Measurements from ENCODE around the gene CPA3.

Gene CPA3, protein sequence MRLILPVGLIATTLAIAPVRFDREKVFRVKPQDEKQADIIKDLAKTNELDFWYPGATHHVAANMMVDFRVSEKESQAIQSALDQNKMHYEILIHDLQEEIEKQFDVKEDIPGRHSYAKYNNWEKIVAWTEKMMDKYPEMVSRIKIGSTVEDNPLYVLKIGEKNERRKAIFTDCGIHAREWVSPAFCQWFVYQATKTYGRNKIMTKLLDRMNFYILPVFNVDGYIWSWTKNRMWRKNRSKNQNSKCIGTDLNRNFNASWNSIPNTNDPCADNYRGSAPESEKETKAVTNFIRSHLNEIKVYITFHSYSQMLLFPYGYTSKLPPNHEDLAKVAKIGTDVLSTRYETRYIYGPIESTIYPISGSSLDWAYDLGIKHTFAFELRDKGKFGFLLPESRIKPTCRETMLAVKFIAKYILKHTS

DNA sequence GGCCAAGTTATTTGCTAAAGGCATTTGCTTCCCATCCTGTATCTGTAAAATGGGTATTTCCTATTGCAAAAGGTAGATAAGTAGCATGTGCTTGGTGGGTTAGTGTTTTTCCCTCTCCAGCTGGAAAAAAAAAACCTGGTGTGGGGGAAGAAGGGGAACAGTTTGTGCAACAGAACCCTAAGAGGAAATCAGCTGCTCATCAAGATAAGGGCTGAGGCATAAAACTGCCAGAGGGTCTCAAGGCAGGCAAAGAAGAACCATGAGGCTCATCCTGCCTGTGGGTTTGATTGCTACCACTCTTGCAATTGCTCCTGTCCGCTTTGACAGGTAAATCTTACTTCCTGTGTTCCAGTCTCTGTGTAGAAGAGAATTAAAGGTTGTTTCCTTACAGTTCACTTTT, at the start of gene CPA3:
Gene CPA3 (plus strand): TSS at position 248 of the 400 bp plus-strand sequence. CDS start 12 bp downstream, at position 260.
- no peak for DNase-seq

DNA sequence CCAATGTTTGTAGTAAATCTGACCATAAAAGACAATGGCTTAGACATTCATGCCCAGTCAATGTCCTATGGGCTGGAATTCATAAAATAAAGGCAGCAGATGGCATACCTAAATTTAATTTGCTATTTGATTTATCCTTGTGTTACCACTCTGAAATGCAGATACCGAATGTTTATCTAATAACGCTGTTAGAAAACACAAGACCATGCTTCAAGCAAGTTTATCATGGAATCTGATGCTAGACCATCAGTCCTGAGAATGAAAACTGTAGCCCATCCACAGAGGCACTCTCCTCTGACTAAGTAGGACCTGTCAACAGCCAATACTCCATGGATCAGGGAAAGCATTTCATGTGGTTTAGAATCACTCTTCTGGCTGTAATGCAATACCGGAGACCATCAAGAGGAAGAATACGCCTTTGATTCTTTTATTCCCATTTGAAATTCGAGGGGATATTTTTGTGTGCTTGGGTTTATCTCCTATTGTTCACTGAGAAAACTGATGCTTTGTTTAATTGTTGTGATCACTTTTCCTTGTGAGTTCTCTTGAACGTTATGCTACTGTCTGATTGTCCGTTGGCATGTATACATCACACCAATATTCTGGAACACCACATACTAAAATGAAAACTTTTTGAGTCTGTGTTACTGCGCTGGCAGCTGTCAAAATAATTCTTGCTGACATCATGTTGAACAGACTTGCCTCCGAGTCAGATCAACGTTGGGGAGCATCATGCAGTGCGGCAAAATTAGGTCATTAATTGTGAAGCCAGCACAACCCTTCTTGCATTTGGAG, 49.6 kb upstream of the CPA3 start:
- no peak for DNase-seq

DNA sequence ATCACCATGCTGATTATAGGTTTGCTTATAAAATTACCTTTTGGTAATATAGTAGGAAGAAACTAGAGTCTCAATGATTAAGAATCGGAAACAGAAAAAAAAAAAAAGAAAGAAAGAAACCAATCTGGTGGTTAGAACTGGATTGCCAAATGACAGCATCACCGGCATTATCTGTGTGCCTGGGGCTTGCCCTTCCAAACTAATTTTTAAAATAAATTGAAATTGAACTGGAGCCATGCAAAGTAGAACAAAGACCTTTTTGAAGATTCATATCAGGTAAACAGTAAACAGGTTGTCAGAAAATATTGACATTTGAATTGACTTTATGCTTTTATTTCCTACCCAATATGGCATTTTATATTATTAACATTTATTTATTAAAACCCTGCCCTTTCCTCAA, 48.7 kb upstream of the CPA3 start:
- no peak for DNase-seq

DNA sequence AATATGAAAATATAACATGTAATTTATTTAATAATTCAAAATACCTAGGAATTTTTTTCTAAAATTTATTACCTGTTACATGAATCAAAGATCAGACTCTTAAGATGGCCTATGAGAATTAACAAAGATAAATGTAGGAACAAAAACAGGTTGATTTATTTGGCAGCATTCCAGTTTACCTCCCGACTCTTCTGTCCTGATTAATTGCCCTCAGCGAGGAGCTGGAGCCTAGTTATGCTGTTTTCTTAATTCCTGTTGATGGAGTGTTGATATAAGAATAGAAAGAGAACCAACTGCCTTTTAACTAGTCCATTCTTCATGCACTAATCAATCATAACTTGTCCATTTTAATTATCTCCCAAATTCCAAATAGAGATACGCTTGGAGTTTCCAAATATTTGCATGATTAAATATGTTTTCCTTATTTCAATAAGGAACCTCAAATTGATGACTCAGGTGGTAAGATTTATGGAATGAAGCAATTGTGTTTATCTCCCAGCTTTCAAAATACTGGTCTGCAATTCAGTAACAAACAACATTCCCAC, 48.0 kb upstream of the CPA3 start:
- DNase-seq, result no peak

DNA sequence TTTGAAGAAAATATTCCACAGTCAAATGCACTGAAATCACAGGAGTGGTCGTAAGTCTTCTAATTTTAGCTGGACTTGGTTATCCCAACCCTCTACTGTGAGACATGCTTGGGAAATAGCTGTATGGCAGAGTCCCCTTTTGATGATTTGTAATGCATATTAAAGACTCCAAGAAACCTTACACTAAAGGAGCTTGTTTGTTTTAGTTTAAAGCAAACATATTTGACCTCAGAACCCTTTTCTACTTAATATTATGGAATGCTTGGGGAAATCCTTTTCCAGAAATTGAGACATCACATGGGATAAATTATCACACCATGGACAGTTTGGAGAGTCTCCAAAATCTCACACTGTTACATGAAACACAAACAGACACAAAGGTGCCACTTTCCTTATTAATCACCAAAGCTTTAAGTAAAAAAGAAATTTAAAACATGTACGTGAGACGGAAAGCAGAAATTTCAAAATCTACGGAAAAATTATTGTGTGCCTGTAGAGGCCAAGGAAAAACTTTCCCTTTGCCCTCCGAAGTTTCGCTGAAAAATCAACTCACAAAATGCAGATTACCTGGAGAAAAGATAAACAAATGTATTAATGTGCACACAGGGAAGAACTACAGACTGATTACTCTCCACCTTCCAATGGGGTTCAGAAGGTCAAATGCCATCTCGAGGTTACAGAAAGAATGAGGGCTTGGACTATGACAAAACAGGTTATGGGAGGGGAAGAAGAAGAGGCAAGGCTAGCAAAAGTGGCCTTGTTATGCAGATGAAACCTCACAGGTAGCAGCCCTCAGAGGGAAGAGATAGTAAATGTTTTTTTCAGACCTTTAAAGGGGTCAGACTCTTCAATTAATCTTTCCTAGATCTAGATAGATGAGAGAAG, 44.5 kb upstream of the CPA3 start:
- no peak for DNase-seq

DNA sequence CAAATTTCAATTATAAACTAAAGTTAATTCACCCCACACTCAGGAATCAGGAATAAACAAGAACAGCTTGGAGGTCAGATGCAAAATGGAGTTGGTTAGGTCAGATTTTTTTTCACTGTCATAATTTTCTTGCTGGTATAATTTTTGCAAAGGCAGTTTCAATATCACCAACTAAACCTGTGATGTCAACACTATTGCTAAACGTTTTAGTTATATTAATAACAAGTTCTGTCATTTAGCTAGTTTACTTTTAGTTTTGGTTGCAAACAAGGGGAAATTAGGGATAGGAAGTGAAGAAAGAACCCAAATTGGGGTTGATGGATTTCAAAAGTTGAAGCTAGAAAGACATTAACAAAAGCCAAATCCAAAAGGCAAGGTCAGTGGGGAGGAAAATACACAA, 42.1 kb upstream of the CPA3 start:
- no peak for DNase-seq

DNA sequence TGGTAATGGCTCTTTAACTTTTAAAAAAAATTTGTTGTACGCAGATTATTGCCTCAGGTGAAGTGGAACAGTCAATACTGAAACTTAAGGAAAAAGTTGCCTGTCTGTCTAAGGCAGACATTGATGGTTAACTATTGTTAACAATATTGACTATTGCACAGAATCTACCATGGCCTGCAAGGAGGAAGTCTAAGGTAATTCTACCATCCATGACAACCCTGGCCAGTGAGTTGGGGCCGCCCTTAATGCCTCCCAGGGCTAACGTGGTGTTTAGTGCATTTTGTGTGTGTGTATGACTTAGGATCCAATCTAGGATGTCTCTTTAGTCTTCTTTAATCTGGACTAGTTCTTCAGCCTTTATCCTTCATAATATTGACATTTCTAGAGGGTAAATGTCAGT, 39.6 kb upstream of the CPA3 start:
- no peak for DNase-seq

DNA sequence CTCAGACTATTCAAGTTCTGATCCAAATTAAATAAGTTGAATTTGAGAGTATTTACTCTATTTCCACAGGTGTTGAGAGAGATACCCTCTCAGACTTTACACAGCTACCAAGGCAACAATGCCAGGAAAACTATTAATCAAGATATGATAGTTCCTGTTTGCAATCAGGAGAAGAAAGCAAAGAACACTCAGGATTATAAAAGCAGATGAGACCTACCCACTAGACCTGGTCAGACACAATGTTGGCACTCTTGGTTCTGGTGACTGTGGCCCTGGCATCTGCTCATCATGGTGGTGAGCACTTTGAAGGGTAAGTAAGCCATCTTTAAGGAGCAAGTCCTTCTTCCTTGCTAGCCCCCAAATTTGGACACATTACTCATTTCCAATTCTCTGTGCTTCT, 37.5 kb upstream of the CPA3 start, which contains the start of gene CPB1:
Gene CPB1 (plus strand): TSS at position 227 of the 400 bp plus-strand sequence. CDS start 13 bp downstream, at position 240.
- DNase-seq, result no peak

DNA sequence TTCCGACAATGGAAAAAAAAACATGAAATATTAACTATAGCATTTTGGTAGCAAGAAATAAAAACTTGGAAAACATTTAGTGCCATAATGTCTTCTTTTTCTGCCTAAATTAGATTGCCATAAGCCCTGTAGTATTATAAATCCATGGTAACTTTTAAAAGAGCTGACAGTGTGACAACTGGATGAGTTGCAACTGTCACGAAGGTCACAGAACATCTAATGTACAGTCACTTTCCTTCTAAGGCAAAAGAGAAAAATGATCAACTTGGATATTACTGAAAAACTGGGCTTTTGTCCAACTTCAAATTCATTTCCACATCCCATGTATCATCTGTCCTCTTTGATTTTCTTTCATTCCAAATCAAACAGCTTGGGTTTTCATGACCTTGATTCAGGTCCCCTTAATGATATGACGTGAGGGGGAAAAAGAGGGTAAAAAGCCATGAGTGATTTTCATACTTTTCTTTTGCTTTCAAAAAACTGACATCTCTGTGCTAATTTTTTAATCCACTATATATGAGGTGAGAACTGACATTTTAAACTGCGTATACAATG, 36.9 kb upstream of the CPA3 start:
- DNase-seq, result no peak

DNA sequence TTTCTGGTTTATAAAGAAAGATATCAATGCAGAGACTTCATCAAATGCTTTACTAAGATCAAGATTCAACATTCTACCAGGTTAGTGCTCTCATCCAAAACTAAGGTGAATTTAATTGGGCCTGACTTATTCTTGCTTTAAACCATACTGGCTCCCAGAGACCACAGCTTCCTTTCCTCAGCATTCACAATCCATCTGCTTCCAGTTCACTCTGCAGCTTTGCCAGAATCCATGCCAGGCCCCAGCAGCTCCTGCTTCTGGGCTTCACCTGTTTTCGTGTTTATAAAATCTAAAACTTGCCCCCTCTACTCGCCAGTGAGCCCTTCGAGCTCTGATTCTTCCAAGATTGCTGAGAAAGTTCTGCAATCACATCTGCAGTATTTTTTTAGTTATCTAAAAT, 35.2 kb upstream of the CPA3 start:
- no peak for DNase-seq

DNA sequence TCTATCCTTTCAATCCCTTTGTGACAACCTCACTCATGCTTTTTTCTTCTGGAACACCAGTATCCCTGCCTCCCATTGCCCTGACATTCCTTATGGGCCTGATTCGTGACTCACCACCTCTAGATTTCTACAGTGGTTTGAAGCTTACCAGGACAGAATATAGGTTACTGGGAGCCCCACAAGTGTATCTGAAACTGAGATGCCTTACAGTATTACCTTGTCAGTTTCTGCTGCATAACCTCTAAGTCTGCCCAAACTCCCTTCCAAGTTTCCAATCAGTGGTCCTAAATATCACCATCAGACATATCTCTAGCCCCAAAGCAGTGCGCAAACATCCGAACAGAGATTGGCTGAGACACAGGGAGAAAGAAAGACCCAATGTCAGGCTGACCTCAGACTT, 31.9 kb upstream of the CPA3 start:
- no peak for DNase-seq

DNA sequence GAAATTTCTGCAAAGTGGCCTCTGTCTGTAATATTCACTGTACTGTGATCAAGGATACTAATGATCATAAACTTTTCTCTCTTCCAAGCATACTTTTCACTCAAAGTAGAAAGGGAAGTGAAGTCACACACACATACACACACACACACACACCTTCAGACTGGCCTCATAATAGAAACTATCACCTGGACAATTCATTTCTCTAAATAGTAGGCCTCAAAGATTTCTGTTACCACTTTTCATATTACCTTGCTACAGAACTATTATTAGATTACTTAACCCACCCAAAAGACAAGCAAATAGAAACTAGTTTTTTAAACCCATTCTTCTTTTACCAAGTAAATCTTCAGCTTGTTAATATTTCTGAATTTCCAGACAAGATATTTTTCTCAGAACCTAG, 25.3 kb upstream of the CPA3 start:
- no peak for DNase-seq

DNA sequence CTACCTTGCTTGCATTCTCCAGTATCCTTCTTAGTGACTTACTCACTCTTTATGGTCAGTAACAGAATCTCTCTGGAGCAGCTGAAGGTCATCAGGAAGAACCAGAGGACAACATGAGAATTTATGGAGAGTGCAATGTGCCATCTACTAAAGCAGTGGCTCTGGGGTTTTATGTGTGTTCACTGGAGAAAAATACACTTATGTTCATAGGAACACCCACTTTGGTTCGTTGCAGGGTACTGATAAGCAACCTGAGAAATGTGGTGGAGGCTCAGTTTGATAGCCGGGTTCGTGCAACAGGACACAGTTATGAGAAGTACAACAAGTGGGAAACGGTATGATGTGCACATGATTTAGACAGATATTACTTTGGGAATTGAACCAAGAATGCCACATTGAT, 24.6 kb upstream of the CPA3 start:
- DNase-seq, result no peak

DNA sequence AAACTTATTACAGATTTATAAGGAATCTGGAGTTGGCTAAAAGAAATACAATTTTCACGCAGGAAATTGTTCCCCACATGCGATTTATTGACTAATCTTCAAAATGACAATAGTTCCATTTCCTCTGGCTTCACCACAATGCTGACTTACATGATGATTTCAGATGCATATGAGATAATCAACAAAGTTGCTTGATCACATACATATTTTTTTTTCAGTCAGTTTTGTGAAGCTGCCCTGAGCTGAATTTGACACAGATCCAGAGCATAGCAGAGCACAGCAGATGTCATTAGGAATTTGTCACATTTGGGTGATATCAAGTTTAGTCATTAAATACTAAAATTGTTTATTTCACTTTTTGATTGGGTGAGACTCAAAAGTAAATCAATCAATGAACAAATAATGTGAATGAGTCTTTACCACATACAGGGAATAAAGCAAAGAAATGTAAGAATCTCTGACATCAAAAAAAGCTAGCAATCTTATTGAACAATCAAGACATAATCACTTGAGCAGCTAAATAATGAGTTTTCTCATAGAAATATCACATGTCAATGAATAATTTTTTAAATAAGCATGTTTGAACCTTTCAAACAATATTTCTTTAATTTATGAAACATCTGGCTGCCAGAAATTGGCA, 19.2 kb upstream of the CPA3 start:
- DNase-seq, result no peak

DNA sequence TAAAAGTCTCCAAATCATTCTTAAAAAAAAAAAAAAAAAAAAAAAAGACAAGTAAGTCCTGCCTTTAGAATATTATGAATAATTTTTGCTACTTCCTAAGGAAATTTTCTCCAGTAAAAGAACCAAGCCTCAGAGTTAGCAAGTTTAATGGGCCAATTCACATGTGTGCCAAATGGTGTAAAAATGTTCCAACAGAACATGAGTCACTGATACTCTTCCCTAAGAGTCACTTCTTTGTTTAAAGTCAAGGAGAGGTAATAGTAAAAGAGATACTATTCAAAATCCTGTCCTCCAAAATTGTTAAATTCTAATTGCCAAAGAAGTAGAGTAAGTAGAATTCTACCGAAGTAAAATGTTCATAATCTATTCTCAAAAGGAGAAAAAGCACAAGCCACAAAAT, 17.7 kb upstream of the CPA3 start:
- DNase-seq, result no peak

DNA sequence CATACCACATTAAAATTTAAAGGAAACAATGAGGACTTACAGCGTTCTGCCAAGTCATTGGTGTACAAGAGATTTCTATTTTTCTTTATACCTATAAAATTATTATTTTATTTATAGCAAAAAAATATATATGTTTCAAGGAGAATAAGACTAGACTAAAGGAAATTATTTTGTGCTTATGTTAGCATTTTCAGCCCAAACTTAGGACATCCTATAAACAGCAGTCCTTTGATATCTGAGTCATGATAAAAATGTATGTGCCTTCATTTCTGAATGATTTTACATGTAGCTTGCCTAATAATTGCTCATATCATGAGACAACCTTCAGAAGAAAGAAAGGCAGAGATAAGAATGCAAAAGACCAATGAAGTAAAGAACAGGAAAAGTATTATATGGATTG, 16.7 kb upstream of the CPA3 start:
- no peak for DNase-seq

DNA sequence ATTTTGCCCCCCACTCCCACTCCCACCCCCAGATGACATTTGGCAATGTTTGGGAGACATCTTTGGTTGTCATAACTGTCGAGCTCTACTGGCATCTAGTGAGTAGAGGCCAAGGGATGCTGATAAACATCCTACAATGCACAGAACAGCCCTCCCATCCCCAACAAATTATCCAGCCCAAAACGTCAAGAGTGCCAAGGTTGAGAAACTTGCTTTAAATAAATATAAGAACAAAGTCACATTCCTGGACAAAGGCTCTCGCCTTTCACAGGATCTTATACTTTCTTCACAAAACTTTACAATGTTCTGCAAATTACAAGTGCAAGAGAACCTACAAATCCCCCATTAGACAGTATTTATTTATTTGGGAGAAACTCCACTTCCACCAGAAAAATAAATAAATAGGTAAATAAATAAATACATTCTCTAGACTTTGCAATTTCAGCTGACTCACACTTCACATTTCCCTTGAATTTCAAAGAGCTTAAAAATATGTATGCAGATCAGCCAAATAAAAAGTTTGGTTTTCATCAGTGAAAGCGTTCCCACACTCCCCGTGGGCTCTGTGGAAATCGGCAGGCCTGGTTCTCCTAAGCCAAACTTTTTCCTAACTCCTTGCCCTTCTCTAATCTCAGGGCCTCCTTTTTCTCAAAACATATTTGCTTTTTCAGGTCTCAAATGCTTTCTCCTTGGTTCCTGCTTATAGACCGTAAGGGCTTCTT, 12.7 kb upstream of the CPA3 start:
- DNase-seq, result no peak

DNA sequence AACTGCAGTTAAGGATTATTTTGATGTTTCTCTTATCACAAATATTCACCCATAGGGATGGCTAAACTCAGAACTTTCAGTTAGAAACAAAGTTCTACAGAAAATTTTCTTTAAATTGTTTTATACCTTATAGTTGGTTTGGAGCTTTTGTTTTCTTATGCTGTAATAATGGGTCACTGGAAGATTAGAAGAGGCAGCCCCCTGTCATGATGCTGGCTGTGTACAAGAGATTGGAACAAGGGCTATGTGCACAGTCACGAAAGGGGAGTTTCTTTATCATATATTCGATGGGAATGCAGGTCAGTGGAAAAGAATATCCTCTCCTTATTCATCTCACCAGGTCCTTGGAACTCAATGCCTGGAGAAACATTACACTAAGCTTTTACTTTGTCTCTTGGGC, 12.0 kb upstream of the CPA3 start:
- DNase-seq, result no peak

DNA sequence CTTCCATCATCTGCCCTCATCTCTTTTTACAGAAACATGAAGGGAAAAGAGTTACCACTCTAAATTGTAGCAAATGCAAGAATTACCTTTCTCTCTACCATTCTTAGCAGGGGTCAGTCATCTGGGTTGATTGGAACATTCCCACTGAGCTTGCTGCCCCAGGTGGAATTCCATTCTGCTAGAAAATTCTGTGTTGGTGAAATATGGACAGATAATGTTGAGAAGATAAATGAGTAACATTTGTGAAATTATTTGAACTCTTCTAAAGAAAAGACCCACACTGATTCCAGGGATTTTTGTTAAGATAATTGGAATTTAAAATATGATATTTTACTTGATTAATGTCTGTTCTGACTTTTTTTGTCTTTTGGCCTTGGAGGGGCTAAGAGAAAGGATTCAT, 11.0 kb upstream of the CPA3 start:
- DNase-seq, result no peak

DNA sequence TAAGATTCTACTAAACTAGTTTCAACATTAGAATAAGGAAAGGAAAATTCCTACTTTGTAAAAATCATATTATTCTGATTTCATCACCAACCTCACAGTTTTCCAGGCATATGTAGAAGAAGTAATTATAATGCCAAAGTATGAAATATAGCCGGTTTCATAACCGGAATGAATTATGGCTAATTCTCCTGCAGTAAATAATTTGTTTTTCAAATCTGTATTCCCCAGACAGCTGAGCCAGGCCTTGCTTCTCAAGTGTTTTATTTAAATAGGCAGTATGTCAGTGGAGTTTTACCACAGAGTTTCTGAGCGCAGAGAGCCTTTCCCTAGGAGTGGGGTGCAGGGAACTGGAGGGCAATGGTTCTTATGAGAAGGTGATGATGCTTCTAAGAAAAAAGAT, 8.7 kb upstream of the CPA3 start:
- no peak for DNase-seq

DNA sequence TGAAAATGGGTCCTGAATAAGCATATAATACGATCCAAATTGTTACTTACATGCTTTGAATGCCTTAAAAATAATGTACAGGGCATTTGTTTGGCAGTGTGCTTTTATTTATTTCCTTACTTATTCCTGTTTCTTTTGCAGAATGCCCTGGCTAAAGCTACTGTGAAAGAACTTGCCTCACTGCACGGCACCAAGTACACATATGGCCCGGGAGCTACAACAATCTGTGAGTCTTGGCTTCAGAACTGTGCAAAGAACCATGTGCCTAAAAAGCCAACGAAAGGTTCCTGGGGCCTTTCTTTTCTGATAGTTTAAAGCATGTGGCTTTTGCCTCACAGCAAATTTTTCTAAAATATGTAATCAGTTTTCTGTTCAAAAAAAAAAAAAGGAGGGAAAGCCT, 7.8 kb upstream of the CPA3 start:
- no peak for DNase-seq

Data from stimulated activated CD4-positive, alpha-beta T cell treated with anti-CD3 and anti-CD28 coated beads, Interleukin-4, amount 100 ng/mL, for 1 hour (primary cell).